Prostate gland (tissue), 2 donors: ENCODE measurements around the gene ABCG1.

ENCODE experiments used
- POLR2A ChIP-seq: fragments of 450-650 bp; IDR thresholded peaks from one replicate; pipeline ENCODE4 v1.6.1; 2016; ENCODE audit warnings: antibody characterized with exemption, mild to moderate bottlenecking
- POLR2AphosphoS5 ChIP-seq: sonication (generic); formaldehyde crosslinking; IDR thresholded peaks from one replicate; pipeline ENCODE4 v1.6.1; 2017; ENCODE audit warnings: antibody characterized with exemption
- TF ChIP-seq, protein P1 (sequence below), 4 experiments: fragments of 200-600 bp in 2 of 4; fragments of 450-650 bp in 2 of 4; sonication (generic) in 2 of 4; IDR thresholded peaks; 1 replicate in 3 of 4; 2 replicates in 1 of 4; pipeline ENCODE4 v1.5.1; 2016 to 2019; ENCODE audit warnings: antibody characterized with exemption in 4 of 4, mild to moderate bottlenecking in 2 of 4, moderate library complexity in 2 of 4

GRCh38 chr21:42311160-42311559 is 92.2 kb downstream of the ABCG1 start:
- TF ChIP-seq, protein P1, sequence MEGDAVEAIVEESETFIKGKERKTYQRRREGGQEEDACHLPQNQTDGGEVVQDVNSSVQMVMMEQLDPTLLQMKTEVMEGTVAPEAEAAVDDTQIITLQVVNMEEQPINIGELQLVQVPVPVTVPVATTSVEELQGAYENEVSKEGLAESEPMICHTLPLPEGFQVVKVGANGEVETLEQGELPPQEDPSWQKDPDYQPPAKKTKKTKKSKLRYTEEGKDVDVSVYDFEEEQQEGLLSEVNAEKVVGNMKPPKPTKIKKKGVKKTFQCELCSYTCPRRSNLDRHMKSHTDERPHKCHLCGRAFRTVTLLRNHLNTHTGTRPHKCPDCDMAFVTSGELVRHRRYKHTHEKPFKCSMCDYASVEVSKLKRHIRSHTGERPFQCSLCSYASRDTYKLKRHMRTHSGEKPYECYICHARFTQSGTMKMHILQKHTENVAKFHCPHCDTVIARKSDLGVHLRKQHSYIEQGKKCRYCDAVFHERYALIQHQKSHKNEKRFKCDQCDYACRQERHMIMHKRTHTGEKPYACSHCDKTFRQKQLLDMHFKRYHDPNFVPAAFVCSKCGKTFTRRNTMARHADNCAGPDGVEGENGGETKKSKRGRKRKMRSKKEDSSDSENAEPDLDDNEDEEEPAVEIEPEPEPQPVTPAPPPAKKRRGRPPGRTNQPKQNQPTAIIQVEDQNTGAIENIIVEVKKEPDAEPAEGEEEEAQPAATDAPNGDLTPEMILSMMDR (IDR thresholded peaks at IDR 0.05), result no peak
- no peak for TF ChIP-seq POLR2AphosphoS5
- no peak for TF ChIP-seq POLR2A
